NCI-H1092 treated with DMSO at 0.1 percent for 48 hours (cell line): ENCODE results near the gene PAX8.

Experiments used
- DNase-seq: peaks from one replicate; lab custom pipeline; 2025; lab: John Stamatoyannopoulos, UW

Gene PAX8

DNA sequence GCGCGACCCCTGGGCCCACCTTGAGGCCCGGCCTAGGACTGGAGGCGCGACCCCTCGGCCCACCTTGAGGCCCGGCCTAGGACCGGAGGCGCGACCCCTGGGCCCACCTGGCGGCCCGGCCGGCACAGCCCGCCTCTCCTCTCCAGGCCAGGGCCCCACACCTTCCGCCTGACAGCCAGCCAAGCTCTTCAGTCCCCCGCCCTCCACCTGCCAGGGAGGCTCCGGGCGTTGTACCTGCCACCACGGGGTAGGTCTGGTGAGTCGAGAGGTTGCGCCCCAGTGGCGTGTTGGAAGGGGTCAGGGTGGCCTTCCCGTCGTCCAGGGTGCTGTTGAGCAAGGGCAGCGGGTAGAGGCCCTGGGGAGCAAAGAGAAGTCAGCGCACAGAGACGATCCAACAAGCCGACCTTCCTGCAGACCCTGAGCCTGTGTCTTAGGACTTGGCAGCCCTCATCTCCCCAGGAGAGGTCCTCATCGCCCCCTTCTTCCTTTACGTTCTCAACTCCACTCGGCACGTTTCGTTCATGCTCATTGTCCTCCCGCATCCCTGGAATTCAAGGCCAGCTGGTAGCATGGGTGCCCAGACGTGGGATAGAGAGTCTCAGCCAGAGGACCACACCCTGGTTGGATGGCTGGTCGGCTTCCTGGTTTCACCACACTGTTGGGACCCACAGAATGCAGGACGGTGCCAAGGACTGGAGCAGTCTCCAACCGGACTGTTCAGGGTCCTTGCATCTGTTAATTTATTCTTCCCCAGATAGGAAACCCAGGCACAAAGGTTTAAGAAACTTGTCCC lies 42.2 kb downstream of the PAX8 start:
- DNase-seq = no peak

DNA sequence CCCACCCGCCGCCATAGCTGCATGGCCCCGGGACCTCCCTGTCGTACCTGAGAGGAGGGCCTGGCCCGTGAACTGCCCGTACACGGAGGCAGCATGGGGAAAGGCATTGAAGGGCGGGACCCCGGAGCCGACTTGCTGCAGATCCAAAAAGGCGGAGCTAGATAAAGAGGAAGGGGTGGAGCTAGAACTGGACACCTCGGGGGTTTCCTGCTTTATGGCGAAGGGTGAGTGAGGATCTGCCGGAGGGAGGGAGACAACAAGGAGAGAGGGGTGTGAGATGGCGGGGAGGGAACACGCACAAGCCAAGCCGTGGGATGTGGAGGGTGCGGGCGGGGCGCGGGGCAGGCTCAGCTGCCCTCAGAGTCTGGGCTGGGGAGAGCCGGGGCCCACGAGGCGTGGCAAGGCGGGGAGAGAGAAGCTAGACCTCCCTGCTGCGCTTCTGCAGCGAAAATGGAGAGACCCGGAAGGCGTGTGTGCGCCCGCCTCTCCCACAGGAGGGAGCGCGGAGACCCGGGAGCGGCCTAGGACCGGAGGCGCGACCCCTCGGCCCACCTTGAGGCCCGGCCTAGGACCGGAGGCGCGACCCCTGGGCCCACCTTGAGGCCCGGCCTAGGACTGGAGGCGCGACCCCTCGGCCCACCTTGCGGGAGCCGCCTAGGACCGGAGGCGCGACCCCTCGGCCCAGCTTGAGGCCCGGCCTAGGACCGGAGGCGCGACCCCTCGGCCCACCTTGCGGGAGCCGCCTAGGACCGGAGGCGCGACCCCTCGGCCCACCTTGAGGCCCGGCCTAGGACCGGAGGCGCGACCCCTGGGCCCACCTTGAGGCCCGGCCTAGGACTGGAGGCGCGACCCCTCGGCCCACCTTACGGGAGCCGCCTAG lies 43.1 kb downstream of the PAX8 start:
- peak; percentile 72 for DNase-seq

DNA sequence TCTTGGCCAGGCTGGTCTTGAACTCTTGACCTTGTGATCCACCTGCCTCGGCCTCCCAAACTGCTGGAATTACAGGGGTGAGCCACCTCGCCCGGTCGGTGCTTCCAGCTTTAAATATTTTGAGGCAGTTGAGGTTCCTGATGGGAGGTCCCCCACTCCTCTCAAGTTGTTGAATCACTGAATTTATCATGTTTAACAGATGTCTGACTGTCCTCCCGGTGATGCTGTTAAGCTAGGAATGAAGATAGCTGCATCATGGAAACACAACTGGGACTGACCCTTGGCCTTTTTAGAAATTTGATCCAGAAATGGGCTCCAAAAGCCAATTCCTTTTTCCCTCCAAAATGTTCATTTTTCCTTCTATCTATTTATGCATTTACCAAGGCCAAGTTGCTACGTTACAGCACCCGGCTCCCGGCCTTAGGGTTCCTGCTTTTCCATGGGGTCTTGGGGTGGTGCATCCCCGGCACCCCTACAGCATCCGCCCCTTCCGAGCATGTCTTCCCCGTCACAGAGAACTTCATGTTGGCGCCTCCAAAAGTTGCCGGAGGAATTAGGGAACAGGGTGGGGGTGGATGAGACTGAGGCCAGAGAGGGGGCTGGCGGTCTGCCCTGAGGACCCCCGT lies 43.9 kb downstream of the PAX8 start:
- no peak for DNase-seq

DNA sequence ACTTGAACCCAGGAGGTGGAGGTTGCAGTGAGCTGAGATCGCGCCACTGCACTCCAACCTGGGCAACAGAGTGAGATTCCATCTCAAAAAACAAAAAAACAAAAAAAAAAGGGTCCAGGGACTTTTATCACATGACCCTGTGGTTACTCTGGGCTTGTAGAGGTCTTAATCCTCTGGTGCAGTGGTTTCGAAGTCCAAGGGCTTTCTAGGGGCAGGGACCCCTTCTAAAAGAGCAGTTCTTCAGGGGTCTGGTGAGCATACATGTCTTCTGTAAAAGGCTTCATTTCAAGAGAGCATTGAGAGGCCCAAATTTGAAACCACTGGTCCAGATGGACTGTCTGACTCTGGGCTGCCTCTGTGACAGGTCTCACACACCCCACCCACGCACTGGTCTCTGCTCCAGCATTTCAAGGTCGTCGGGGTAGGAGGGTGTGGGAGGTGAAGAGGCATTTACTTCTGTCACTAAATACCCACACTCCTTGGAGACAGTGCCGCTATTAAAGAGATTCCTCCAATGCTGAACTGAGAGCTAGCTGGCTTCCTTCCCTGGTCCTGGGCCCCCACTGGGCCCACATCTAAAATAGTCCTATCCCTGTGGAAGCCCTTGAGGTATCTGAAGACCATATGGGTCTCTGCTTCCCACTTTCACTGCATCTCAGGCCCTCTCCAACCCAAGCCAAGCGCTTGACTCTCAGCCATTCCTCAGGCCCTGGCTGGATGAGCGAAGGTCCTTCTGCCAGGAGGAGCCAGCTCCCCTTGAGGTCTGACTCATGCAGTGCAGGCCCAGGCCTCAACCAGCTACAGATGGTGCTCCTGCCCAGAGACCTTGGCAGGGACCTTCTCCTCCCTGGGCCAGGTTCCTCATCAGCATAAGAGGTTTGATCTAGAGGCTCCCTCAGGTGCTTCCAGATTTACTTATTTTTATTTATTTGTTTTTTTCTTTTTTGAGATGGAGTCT lies 44.8 kb downstream of the PAX8 start:
- no peak for DNase-seq

DNA sequence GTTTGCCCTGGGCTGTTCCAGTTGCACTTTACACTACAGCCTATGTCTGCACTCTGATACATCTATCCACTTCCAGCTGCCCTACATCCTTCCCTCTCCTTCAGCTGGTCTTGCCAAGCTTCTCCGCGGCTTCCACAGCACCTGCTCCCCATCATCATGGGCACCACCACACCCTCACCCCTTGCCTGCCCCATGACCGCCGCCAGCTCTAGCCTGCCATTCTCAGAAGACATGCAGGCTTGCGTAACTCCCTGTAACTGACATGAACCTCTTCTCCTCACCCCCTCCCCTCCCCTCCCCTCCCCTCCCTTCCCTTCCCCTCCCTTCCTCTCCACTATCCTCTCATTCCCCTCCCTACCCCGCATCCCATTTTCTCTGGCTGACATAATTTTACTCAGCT lies 46.0 kb downstream of the PAX8 start:
- DNase-seq = no peak

DNA sequence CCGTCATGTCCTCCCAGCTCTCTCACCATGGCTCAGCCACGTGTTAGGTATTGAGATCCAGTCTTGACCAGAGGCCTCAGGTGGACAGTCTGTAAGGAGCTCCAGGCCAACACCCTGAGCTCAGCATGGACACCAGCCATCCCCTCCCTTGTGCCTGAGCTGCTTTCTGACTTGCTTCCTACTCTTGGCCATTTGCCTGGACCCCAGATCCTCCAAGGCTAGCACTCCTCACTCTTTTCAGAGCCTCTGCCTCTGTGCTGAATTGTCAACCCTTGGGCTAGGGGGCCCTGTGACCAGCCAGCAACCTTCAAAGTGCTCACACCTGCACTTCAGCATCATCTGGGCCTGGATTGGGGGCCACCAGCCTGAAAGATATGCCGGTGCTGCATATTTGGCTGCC lies 46.6 kb downstream of the PAX8 start:
- DNase-seq = no peak

DNA sequence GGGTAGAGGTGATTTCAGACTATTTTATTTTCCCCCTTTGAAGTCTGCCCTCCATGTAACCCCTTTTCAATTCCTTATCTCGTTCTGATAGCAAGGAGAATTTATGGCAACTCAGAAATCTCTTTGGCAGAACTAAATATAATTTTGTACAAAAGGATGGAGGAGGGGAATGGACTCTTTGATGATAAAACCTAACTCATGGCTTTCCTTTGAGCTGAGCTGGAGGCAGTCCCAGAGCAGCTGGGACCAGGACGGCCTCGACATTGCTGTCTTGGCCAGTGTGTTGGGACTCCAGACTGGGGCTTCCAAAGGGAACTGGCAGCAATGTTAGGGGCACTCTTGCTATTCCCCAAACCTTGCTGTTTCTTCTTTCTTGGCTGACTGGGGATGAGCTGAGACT lies 47.7 kb downstream of the PAX8 start:
- DNase-seq = no peak

DNA sequence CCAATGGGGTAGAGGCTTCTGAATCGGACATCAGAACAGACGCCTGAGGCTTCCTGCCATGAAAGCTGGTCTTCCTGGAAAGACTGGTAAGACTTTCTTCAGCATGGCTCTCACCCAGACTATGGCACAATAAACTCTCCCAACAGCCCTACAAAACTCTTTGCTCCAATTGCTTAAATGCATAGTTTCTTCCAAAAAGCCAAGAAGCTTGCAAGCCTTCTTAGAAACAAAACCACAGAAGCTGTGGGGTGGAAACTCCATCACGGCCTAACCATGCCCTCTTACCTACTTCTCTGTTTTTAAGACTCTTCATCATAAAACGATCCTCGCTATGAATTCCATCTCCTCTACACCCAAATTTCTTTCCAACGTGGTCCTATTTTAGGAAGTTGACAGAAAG lies 48.2 kb downstream of the PAX8 start:
- no peak for DNase-seq

DNA sequence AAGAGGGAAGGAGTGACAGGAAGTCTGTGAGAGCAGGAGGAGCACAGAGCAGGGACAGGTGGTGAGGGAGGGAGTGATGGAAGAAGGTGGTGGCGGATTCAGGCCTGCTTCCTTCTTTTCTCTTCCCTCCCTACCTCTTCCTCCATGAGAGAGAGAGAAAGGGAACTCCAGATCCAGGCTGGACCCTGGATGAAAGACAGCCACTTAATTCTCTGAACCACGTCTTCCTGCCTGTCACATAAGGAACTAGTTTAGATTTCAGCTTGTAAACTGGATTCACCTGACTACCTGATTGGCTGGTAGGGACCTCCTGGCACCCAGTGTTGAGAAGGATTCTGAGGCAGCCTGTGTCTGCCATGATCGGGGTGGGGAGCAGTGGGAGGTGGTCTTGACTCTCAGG lies 48.9 kb downstream of the PAX8 start:
- DNase-seq = no peak

DNA sequence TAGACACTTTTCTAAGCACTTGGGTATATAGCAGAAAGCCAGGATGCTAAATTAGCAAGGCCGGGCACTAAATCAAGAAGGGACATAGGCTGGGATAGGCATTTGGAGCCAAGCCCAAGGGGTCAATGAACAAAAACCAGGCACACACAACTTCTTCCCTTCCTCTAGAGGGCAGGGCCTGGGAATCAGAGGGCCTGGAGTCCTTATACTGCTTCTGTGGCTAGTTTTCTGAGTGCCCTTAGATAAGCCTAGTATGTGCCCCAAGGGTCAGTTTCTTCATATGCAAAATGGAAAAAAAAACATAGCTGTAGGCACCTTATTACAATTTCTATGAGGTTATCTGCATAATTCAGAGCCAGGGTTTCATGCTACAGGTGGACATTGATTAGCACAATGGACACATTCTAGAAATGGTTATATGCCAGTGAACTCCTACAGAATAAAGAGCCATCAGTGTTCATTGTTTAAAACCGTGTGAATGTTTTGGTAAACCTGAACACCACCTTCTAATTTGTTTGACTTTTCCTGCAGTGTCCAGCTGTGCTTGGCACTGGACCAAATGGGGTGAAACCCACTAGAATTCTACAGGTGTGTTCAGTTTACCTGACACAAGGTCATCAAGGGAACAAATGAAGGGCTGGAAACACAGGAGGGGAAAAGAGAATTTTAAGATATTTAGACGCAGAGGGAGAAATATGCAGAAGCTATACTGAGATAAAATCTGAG lies 49.6 kb downstream of the PAX8 start:
- no peak for DNase-seq

DNA sequence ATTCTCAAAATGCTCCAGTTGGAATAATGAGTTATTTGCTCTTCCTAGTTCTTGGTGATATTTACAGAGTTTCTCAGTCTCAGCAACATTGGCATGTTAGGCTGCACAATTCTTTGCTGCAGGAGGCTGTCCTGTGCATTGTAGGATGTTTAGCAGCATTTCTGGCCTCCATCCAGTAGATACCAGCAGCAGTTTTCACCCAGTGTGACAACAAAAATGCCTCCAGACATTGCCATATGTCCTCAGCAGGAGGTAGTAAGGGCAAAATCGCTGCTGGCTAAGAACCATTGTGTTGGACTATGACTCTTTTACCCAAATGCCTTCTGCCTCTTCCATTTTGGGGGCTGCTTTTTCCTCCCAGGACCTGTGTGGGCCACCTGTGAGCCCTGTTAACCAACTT lies 50.4 kb downstream of the PAX8 start:
- DNase-seq = no peak

DNA sequence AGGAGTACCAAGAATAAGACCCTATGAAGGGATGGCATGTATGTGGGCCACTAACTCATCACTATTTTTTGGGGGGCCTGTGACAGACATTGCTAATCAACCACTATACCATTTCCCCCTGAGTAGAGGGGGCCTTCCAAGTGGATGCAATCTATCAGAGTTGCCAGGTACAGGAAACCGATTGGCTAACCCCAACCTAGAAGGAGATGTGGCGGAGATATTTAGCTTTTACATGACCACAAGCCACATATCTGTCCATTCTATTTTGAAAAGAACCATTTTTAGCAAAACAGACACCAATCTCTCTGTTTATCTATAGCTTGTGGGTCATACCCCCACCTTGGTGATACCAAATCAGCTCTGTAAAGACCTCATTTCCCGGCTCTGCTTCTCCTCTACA lies 51.0 kb downstream of the PAX8 start:
- DNase-seq = no peak

DNA sequence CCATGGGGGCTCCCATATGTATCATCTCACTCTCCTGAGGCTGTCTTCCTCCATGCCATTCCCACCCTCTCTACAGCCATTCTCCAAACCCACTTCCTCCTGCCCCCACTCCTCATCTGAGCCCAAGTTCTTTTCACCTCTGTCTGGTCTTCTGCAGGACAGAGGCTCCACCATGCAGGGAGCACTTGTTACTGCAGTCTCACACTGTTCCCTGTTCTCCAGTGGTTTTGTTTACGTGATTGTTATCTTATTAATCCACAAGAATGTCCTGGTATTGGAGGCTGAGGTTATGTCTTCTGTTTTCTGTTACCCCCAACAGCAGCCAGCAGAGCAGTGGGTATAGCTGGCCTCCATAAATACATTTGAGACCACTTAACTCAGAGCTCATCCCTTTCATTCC lies 51.4 kb downstream of the PAX8 start:
- DNase-seq = no peak

DNA sequence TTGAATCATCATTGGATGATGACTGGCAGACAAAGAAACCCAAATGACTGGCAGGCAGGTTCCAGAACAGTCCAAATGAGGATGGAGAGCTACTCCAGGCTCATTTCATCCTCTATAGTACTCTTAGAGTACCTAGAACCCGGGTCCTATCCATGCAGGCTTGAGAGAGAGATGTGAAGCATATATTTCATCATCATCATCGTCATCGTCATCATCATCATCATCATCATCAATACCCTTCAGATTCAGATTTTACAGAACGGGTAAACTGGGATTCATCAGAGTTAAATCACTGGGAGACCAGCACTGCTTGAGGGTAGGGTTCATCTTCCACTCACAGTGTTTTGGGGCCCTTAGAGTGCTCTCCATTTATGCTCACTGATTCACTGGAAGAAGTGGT lies 52.3 kb downstream of the PAX8 start:
- no peak for DNase-seq

DNA sequence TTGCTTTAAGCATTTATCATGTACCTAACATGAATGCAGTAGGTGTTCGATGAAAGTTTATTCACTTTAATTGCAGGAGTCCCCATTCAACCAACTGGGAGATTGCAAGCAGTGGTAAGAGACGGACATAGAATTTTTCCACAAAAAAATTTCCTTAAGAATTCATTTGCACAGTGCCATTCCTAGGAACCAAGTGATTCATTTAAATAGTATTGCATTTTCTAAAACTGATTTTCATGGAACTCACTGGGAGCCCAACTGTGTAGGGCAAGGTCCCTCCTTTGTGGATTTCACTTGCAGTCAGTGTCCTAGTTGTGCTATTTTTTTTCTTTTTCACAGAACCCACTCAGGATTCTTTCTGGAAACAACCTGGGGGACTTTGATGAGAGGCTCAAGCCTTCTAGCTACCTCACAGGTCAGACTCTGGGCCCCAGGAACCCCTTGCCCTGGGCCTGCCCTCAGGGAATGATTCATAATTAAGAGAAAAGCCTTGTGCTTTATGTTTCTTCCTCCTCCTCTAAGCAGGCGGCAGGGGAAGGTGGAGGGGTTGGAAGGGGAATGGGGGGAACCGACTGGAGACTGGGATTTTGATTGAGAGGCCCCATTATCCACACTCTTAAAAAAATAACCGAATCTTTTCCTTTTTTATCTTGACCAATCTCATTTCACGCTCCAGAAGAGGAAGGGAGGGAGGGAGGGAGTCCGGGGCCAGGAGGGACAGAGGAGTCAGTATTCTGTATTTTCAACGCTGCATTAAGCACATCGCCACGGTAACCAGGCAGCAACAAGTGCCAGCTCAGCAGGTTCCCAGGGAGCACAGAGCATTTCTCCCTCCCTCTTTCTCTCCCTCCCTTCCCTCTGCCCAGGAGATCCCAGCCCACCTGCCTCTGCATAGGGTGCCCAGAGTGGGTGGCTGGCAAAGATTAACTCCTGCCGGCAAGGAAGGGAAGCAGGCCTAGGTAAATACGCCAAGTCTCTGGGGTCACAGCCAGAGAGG lies 53.2 kb downstream of the PAX8 start:
- DNase-seq = peak; percentile 87

DNA sequence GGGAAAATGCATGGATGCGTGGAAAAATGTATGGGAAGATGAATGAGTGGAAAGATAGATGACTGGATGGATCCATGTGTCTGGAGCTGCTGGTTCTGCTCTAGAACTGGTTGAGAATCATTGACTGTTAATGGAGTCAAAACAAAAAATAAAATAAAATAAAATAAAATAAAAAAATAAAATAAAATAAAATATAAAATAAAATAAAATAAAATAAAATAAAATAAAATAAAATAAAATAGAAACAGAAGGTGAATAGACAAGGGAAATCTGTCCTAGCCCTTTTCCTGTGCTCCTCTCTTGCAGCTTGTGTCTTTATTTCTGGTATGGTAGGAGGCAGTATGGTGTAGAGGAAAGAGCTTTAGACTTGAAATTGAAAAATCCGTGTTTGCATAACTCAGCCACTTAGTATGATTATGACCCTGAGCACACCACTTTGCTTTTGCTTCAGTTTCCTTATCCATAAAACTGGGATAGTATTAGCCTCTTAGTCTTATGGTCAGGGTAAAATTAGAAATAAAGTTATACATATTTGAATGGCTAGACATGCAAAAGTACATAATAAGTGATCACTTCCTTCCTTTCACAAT lies 54.0 kb downstream of the PAX8 start:
- peak; percentile 7 for DNase-seq

DNA sequence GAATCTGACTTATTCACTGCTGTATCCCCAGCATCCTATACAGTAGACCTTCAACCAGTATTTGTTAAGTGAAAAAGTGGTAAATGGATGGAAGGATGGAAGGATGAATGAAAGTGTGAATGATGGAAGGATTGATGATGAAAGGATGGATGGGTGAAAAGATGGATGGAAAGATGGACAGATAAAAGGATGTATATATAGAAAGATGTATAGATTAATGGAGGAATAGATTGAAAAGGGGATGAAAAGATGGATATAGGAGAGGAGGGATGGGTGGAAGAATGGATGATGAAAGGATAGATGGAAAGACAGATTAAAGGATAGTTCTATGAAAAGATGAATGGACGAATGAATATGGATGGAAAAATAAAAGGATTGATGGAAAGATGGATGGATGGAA lies 54.9 kb downstream of the PAX8 start:
- DNase-seq = no peak

DNA sequence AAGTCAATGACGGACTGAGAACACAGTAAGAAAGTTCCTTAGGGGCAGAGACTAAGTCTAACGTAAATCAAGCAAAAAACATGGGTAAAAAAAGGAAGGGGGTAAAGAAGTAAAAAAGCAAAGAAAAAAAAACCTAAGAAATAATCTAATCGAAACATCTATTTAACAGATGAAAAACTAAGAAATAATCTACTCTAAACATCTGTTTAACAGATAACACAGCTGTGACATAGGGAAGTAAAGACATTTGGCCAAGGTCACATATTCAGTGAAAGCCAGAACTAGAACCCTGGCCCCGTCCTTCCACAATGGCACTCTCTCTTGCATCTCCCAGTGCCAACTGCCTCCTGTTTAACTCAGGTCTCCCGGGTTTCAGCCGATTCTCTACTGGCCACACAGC lies 56.9 kb downstream of the PAX8 start:
- DNase-seq = no peak

DNA sequence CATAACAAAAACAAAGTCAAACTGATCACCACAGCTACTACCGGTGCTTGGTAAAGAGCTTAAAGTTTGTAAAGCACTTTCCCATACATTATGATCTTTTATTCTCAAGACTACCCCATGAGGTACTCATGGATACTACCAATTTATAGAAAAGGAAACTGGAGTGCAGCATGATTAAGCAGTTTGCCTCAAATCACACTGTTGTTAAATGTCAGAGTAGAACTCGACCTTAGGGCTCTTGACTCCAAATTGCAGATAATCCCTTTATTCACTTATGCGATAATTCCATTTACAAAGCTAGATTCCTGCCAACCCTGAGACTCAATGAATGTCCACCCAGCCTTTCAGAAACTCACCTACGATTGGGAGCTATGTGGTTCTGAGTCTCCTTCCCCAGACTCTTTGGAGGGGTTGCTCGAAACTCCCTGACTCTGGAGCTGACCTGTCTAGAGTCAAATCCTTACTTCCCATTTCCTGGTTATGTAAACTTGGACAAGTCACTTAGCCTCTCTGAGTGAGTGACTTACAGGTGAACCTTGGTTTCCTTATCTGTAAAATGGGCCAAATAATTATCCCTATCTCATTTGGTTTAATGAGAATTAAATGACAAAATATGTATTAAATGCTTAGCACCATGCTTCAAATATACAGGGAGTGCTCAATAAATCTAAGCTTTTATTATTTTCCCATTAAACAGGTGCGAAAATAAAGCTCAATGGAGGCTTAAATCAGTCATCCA lies 57.6 kb downstream of the PAX8 start:
- no peak for DNase-seq
